MM.1S (cell line): Measurements from ENCODE around the gene ELMO1.

Source experiments
- DNase-seq: peaks from one replicate; pipeline ENCODE4 v3.0.0-alpha.2; 2015
- H2AFZ ChIP-seq: fragments of 300-600 bp; sonication (generic); 2 replicates; pipeline ENCODE4 v1.6.0; 2016; ENCODE audit warnings: antibody characterized with exemption, low read length
- H3F3A ChIP-seq: fragments of 300-600 bp; sonication (generic); 2 replicates; pipeline ENCODE4 v1.6.1; 2016; ENCODE audit warnings: mild to moderate bottlenecking, antibody characterized with exemption, low read length, moderate library complexity, mixed read lengths; ENCODE audit not compliant: insufficient read depth
- H3K27ac ChIP-seq: fragments of 300-600 bp; sonication (generic); 2 replicates; pipeline ENCODE4 v1.5.1; 2016; ENCODE audit warnings: mild to moderate bottlenecking, low read length
- H3K27me3 ChIP-seq: fragments of 300-600 bp; sonication (generic); replicated peaks from 2 replicates; pipeline ENCODE4 v1.6.0; 2016; ENCODE audit warnings: low read length; ENCODE audit not compliant: insufficient read depth
- H3K36me3 ChIP-seq: fragments of 300-600 bp; sonication (generic); replicated peaks from 2 replicates; pipeline ENCODE4 v1.6.1; 2016; ENCODE audit warnings: mild to moderate bottlenecking, low read length, mixed read lengths; ENCODE audit not compliant: insufficient read depth
- H3K4me1 ChIP-seq: fragments of 300-600 bp; sonication (generic); 2 replicates; pipeline ENCODE4 v1.6.1; 2016; ENCODE audit warnings: low read length, mixed read lengths
- H3K4me2 ChIP-seq: fragments of 300-600 bp; sonication (generic); 2 replicates; pipeline ENCODE4 v1.6.0; 2016; ENCODE audit warnings: low read depth, low read length
- H3K4me3 ChIP-seq: fragments of 300-600 bp; sonication (generic); 2 replicates; pipeline ENCODE4 v1.5.1; 2016; ENCODE audit warnings: low read length, mixed read lengths
- H3K79me2 ChIP-seq: fragments of 300-600 bp; sonication (generic); 2 replicates; pipeline ENCODE4 v1.6.1; 2016; ENCODE audit warnings: mixed run types, low read length, mixed read lengths
- H3K9ac ChIP-seq: fragments of 300-600 bp; sonication (generic); 2 replicates; pipeline ENCODE4 v1.6.1; 2016; ENCODE audit warnings: low read length, mixed read lengths
- H3K9me2 ChIP-seq: fragments of 300-600 bp; sonication (generic); replicated peaks from 2 replicates; pipeline ENCODE4 v1.6.1; 2016; ENCODE audit warnings: mild to moderate bottlenecking, low read length, mixed read lengths; ENCODE audit not compliant: insufficient read depth
- H3K9me3 ChIP-seq: fragments of 300-600 bp; sonication (generic); replicated peaks from 2 replicates; pipeline ENCODE4 v1.6.1; 2016; ENCODE audit warnings: mild to moderate bottlenecking, low read length, mixed read lengths; ENCODE audit not compliant: insufficient read depth
- H4K20me1 ChIP-seq: fragments of 300-600 bp; sonication (generic); 2 replicates; pipeline ENCODE4 v1.6.1; 2016; ENCODE audit warnings: mild to moderate bottlenecking, low read length, moderate library complexity, mixed read lengths; ENCODE audit not compliant: insufficient read depth
- EZH2 ChIP-seq: fragments of 300-600 bp; sonication (generic); optimal IDR thresholded peaks from 2 replicates; pipeline ENCODE3; 2017; ENCODE audit warnings: low read depth, mild to moderate bottlenecking, antibody characterized with exemption, low read length, mixed read lengths
- EZH2phosphoT487 ChIP-seq: fragments of 300-600 bp; sonication (generic); IDR thresholded peaks from 2 replicates; pipeline ENCODE4 v1.6.1; 2018; ENCODE audit warnings: antibody characterized with exemption, low read length
- TF ChIP-seq, protein P1 (sequence below): fragments of 300-600 bp; sonication (generic); IDR thresholded peaks from 2 replicates; pipeline ENCODE4 v1.5.1; 2016; ENCODE audit warnings: antibody characterized with exemption, low read length, mixed read lengths

ELMO1 gene

DNA sequence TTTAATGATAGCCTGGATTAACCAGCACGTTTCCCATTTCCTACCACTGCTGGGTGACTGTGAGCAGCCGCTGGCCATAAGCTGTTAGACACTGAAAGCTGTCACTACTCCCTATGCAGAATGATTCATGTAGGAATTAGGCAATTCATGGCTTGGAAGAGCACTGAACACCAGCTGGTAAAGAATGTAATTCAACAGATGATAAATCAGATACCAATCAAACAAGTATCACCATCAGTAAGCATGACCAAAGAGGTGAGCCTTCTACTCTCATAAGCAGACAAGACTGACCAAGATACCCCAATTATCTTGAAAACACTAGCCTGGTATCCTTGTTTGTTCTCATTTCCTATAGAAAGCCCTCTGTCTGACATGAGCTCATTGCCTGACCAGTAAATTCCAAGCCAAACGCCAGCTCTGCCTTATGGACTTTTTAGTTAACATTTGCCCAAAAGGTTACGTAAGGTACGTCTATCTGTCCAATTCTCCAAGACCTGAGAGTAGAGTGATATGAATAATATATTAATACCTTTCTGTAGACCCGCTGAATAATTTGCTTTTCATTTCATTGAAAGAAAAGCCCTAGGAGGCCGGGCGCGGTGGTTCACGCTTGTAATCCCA is 127.7 kb downstream of the ELMO1 start:
- no peak overlapping the region for H3K4me3 ChIP-seq
- no peaks in the 10 kb centered on the region for H3K27me3 ChIP-seq
- no peak for DNase-seq
- H2AFZ ChIP-seq, result no peak overlapping the region
- H3K79me2 ChIP-seq, result peaks cover 96% of the 10 kb centered on the region
- H3K9me3 ChIP-seq, result no peaks in the 10 kb centered on the region
- no peaks in the 10 kb centered on the region for H3K4me1 ChIP-seq
- no peak overlapping the region for H3K9ac ChIP-seq
- no peaks in the 10 kb centered on the region for H3K9me2 ChIP-seq
- peaks cover 11% of the 10 kb centered on the region for H3K36me3 ChIP-seq
- no peak for TF ChIP-seq EZH2phosphoT487
- no peak for TF ChIP-seq EZH2
- TF ChIP-seq, protein P1, sequence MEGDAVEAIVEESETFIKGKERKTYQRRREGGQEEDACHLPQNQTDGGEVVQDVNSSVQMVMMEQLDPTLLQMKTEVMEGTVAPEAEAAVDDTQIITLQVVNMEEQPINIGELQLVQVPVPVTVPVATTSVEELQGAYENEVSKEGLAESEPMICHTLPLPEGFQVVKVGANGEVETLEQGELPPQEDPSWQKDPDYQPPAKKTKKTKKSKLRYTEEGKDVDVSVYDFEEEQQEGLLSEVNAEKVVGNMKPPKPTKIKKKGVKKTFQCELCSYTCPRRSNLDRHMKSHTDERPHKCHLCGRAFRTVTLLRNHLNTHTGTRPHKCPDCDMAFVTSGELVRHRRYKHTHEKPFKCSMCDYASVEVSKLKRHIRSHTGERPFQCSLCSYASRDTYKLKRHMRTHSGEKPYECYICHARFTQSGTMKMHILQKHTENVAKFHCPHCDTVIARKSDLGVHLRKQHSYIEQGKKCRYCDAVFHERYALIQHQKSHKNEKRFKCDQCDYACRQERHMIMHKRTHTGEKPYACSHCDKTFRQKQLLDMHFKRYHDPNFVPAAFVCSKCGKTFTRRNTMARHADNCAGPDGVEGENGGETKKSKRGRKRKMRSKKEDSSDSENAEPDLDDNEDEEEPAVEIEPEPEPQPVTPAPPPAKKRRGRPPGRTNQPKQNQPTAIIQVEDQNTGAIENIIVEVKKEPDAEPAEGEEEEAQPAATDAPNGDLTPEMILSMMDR, result no peak
- H3K4me2 ChIP-seq, result no peak overlapping the region
- H3K27ac ChIP-seq, result no peak overlapping the region
- H3F3A ChIP-seq, result no peaks in the 10 kb centered on the region; the same call in 1 of the 2 replicates
- 0 out of 2 replicates have a peak, but pooled peaks cover 22% of the 10 kb centered on the region for H4K20me1 ChIP-seq

DNA sequence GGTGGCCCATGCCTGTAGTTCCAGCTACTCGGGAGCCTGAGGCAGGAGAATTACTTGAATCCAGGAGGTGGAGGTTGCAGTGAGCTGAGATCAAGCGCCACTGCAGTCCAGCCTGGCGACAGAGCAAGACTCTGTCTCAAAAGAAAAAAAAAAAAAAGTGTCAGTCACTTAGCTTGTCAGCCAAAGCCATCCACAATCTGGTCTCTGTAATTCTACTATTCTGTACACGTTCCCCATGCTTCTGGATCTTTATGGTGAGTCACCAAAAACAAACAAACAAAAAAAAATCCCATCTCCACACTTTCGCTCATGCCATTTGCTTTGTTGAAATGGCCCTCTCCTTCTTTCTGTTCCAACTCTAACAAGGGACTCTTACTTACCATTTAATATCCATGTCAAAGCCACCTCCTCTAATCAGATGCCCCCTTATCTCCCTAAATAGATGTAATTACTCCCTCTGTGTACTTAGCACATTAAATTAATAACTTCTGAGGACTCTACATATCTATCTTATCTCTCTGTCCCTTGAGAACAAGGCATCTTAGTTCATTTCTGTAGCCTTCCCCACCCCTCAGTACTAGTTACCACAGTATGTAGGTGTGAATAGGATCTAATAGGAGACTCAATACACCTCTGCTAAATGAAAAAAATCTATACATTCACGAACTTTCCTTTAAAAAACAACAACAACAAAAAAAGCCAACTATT is 128.4 kb downstream of the ELMO1 start:
- Histone ChIP-seq H2AFZ (no peak overlapping the region), H3K4me2 (no peak overlapping the region), H3K27me3 (no peaks in the 10 kb centered on the region), H3K27ac (no peak overlapping the region), H3K9me3 (no peaks in the 10 kb centered on the region), H3K9ac (no peak overlapping the region), H3K36me3 (peaks cover 11% of the 10 kb centered on the region), H3K4me1 (no peaks in the 10 kb centered on the region), H3K79me2 (peaks cover 96% of the 10 kb centered on the region), H3K4me3 (no peak overlapping the region), H3F3A (no peaks in the 10 kb centered on the region; the same call in 1 of the 2 replicates), H3K9me2 (no peaks in the 10 kb centered on the region), H4K20me1 (0 out of 2 replicates have a peak, but pooled peaks cover 22% of the 10 kb centered on the region)
- no peak for DNase-seq
- TF ChIP-seq EZH2 (no peak), EZH2phosphoT487 (no peak)
- TF ChIP-seq, protein P1, result no peak

DNA sequence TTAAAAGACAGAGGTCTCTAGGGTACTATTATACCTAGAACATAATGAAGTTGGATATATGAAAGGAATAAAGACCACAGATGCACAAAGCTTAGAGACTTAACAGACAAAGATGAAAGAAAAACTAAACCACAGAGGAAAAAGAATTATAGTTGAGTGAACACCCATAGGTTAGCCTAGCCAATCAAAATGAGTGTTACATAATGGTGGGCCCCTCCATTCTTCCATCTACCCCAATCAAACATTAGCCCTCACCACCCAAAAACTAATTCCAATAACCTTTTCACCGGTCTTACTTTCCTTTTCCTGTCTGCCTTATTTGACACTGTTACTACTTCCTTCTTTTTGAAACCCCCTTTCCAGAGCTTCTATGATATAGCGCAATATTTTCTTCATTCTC is 130.1 kb downstream of the ELMO1 start:
- TF ChIP-seq EZH2, result no peak
- TF ChIP-seq, protein P1, result no peak
- TF ChIP-seq EZH2phosphoT487, result no peak

More for the DNA sequence above, 130.1 kb downstream of the ELMO1 start:
- H3F3A ChIP-seq, result no peaks in the 10 kb centered on the region
- no peaks in the 10 kb centered on the region for H3K27me3 ChIP-seq
- H3K79me2 ChIP-seq, result peaks cover 96% of the 10 kb centered on the region
- no peak overlapping the region for H2AFZ ChIP-seq
- no peak overlapping the region for H3K4me3 ChIP-seq
- DNase-seq, result no peak
- no peak overlapping the region for H3K9ac ChIP-seq
- no peak overlapping the region for H3K27ac ChIP-seq
- no peaks in the 10 kb centered on the region for H3K9me2 ChIP-seq
- 0 out of 2 replicates have a peak, but pooled peaks cover 10% of the 10 kb centered on the region for H4K20me1 ChIP-seq
- H3K4me1 ChIP-seq, result no peaks in the 10 kb centered on the region
- H3K36me3 ChIP-seq, result peaks cover 16% of the 10 kb centered on the region
- no peak overlapping the region for H3K4me2 ChIP-seq
- no peaks in the 10 kb centered on the region for H3K9me3 ChIP-seq
